Endometrium (tissue), 2 donors: ENCODE results near the gene EIF5A.

Experiments used
- FAIRE-seq: peaks from 2 replicates; lab custom pipeline; 2012; peaks lifted over from hg19 to GRCh38; lab: Jason Lieb, UNC
- donor health status: control.
- donor health status: control.

Gene EIF5A

DNA sequence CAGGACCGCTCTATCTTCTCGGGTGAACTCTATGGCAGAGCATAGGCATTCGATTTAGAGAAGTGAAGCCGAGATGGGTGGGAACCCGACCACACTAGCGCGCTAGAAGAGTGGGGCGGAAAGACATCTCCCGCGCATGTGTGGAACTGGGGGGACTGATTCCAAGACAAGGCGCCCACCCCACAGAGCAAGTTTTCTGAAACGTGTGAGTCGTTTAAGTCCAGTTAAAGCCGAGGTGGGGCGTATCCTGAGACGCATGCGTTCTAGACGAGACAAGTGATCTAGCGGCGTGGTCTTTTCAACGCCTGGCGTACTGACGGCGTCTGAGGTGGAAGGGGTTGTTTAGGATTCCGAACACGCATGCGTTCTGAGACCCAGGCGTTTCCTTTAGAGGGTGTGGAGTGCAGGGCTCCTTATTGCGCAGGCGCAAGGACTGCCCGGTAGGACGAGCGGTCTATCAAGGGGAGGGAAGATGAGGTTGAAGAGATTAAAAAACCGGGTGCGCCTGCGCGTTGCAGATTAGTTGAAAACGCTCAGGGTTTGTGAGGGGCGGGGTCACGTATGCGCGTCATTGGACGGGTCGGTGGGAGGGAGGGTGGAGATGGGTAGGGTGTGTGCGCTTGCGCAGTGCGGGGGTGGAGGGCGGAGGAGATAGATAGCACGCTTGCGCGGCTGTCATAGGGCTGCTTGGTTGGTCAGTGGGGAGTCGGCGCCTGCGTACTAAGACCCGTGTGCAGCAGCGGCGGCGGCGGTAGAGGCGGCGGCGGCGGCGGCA is at the start of gene EIF5A:
TSS of gene EIF5A (plus strand) at position 718 of the 775 bp plus-strand sequence. CDS start 2,008 bp downstream, outside the sequence.
- peak; percentile 95 for FAIRE-seq

DNA sequence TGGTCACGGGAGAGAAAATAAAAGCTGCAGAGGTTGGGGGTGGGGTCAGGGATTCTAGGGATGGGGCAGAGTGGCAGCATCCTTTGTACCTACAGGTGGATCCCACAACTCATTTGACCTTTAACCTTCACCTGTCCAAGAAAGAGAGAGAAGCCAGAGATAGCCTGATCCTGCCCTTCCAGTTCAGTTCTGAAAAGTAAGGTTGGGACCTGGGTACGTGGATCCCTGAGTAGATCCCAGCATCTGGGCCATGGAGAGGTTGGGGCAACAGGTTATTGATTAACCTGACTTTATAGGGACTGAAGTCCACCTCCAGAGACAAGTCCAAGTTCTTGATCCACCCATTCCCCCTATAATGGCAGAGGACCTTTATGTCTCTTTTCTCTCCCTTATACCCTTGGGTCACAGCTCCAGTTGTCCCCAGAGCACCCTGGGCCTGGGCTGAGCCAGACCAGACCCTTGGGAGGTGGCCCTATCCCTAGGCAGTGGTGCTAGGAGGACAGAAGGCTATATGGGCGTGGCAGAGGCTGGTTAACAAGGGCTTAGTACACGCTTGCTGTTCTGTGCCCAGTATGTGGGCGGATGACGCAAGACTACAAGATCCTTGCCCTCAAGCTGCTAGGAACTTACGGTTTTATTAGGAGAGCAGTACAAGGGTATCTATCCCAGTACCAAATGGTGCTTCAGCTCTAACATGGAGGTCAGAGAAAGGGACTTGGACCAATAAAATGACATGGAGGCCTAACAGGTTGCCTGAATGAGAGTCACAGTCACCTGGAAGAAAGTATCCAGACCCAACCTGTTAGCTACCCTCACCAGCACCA is 48.5 kb upstream of the EIF5A start:
- FAIRE-seq = no peak

DNA sequence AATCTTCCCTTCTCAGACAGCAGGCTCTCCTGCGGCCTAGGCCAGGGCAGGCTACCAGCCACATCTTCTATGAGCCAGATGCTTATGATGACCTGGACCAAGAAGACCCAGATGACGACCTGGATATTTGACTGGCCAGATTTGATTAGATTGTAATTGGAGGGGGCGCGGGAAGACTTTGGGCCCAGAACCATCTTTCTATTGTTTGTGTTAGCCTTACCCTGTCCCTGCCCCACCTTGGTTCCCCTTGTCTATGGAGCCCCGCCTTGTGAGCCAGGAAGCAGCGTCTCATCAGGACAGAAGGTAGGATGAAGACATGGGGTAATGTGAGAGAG is 47.9 kb upstream of the EIF5A start:
- no peak for FAIRE-seq

DNA sequence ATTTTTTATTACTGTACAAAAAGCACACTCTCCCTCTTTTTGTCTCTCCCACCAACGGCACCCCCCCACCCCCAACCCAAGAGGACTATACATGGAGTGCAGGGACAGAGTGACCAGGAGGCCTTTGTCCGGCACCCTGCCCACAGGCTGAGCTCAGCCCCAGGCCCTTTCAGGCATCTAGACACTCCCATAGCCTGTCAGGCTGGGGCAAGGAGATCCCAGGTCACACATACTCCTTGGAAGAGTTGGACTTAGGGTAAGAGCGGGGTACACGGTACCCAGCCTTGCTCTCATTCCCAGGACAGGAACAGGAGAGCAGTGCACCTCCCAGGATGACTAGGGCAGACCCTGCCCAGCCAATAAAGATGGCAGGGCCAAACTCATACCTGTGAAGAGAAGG is 47.3 kb upstream of the EIF5A start:
- no peak for FAIRE-seq

DNA sequence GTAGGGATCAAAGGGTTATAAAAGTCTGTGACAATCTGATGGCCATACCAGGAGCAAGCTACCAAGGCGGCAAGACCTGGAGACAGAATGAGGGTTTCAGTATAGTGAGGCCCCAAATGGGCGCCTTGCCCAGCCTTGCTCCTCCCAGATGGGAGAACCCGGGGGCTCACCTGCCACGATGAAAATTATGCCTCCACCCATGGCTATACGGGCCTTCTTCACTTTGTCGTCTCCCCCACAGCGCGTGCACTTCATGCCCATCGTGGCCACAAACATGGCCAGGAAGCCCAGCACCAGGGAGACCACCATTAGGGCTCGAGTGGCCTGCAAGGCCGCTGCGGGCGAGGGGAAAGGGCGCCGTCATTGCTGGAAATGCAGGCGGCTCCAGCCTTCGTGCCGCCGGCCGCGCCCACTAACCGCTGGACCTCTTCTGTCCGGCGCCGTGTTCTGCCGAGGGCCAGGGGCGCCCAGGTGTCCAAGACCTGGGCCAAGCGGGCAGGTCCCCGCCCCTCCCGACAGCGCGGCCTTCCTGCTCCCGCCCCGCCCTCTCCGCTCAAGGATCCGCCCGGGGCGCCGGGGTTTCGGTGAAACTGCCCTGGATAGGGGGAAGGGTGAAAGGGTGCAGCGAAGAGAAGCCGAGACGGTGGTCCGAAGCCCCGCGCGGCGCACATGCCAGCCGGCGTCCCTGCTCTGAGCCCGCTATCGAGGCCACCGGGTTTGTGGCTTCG is 46.6 kb upstream of the EIF5A start:
- no peak for FAIRE-seq

DNA sequence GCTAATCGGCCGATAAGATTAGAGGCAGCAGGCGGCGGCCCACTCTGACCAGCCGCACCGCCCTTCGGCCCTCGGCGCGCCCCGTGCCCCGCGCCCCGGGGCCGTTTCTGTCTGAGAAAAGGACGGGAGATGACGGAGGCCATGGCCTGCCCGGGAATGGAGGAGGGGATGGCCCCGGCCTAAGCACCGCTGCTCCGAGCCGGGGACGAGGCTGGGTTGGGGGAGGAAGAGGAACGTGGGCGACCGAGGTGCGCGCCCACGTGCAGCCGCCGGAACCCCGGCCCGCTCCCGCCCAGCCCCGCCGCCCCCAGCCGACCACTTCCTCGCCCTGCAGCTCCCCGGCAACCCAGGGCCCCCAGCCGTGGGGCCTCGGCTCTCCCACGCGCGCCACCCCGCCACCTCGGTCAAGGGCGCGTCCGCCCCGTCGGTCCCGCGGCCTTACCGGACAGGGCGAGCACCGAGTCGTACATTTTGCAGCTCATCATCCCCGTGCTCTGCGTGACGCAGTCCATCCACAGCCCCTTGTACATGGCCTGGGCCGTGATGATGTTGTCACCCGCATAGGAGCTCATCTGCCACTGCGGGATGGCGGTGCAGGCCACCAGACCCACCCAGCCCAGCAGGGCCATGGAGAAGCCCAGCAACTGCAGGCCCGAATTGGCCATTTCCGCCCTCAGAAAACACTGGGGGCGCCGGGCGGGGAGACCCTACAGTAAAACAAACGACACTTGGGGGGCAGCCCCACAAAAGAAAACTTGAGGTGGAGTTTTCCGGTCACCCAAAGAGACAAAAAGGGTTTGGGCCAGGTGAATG is 45.8 kb upstream of the EIF5A start:
- no peak for FAIRE-seq

DNA sequence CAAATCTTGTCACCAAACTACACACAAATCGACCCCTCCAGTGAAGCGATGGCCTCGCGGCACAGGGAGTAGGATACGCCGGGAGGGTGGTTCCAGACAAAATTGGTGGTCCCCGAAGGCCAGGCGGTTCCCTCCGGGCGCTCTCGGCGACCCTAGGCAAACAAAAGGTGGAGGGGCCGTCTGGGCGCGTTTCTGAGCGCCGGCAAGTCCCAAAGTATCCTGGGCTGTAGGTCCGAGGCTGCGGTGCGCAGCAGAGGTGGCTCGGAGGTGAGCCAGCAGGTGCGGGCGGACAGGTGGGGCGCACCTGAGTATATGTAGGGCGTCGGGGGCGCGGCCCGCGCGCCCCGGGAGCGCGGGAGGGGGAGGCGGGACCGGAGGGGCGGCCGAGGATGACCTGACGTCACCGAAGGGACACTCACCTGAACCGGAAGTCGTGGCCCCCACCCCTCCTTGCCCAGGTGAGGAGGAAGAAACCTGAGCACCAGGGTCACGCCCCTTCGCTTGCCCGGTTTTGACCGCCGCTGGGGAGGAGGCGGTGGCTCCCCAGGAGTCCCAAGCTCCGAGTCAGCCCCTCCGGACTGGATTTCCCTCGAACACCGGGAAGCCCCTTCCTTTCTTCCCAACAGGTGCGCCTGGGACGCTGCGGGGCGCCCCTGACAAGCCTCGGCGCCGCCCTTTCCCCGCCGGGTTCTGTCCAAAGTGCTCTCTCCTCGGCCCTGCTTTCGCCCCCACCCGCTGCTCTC is 45.1 kb upstream of the EIF5A start, which contains the start of gene CLDN7:
TSS of gene CLDN7 (minus strand) at position 287 of the 743 bp plus-strand sequence. CDS start 435 bp downstream, outside the sequence.
- FAIRE-seq = no peak

DNA sequence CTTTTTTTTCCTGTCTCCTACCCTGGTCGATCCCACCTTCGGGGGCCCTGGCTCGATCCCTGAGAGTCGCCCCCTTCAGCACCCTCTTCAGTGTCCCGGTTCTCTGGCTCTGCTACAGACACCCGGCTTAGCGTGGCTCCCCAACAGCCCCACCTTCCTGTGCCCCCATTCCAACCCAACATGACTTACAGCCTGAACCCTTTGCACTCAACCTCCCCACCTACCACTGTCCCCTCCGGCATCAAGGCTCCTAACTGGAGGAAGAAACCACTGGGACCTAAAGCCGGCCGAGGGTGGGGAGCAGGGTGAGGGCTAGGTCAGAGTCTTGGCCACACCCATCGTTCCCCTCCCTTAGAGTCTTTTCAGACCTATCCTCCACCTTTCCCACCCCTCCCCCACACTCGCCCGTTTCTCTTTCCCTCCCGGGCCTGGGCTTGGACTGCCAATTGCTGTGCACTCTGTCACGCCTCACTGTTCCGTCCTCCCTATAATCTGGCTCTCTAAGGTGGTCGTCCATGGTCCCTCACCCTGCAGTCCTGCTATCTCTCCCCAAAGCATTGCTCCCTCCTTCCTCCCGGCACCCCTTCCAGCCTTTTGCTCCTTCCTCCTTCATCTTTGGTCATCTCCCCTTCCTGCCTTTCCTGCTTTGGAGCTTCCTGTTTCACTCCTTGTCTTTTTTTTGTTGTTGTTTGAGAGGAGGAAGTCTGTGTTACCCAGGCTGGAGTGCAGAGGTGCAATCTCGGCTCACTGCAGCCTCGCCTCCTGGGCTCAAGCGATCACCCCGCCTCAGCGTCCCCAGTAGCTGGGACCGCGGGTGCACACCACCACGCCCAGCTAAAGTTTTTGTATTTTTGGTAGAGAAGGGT is 44.3 kb upstream of the EIF5A start:
- FAIRE-seq = no peak

DNA sequence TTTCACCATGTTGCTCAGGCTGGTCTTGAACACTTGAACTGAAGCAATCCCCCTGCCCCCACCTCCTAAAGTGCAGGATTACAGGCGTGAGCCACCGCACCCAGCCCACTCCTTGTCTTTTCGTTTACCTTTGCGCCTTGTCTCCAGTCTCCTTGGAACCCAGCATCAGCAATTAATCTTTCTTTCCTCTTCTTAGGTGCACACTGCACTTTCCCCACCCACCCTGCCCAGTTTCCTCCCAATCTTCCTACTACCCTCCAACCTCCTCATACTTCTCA is 43.7 kb upstream of the EIF5A start:
- FAIRE-seq = no peak

DNA sequence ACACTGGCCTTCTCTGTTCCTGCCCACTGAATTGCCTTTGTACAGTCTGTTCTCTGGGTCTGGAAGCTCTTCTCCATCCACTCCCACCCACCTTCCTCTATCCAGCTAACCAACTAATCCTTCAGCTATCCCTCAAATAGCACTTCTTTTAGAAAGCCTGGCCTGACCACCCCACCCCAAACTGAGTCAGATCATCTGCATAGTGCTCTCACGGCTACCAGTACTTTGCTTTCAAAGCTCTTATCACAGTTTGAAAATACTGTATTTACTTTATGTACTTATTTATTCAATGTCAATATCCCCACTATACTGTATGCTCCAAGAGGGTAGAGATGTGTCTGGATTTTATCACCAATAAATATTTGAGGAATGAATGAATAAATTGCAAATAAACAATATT is 40.6 kb upstream of the EIF5A start:
- no peak for FAIRE-seq

DNA sequence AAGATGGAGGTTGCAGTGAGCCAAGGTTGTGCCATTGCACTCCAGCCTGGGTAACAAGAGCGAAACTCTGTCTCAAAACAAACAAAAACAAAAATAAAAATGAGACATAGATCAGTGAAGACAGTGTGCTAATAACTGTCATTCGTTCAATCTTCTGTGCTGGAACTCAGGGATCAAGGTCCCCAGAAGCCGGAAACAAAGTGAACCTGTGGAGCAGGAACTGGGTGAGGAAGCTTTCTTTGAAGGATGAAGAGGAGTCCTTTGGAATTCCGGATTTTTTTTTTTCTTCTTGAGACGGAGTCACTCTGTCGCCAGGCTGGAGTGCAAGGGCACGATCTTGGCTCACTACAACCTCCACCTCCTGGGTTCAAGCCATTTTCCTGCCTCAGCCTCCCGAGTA is 28.0 kb upstream of the EIF5A start:
- no peak for FAIRE-seq

DNA sequence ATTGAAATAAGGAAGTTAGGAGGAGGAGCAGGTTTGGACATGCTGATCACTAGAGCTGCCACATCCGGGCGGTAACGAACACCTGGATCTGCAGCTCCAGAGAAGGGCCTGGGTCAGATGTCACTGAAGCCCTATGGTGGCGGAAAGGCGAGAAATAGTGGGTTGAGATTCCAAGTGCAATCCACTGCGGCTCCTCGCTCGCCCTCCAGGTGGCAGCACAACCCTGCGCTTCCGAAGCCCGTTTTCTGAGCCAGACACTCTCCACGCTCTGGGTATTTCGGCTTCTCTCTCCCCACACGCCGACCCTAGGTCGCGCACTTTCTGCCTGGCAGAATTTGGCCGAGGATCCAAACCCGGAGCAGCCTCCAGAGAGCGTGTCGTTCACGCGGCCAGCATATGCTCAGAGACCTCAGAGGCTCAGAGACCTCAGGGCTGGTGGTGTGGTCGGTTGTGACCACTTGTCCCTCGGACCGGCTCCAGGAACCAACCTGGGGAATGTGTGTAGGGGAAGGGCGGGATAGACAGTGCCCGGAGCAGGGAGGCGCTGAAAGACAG is 26.8 kb upstream of the EIF5A start:
- peak; percentile 41 for FAIRE-seq

DNA sequence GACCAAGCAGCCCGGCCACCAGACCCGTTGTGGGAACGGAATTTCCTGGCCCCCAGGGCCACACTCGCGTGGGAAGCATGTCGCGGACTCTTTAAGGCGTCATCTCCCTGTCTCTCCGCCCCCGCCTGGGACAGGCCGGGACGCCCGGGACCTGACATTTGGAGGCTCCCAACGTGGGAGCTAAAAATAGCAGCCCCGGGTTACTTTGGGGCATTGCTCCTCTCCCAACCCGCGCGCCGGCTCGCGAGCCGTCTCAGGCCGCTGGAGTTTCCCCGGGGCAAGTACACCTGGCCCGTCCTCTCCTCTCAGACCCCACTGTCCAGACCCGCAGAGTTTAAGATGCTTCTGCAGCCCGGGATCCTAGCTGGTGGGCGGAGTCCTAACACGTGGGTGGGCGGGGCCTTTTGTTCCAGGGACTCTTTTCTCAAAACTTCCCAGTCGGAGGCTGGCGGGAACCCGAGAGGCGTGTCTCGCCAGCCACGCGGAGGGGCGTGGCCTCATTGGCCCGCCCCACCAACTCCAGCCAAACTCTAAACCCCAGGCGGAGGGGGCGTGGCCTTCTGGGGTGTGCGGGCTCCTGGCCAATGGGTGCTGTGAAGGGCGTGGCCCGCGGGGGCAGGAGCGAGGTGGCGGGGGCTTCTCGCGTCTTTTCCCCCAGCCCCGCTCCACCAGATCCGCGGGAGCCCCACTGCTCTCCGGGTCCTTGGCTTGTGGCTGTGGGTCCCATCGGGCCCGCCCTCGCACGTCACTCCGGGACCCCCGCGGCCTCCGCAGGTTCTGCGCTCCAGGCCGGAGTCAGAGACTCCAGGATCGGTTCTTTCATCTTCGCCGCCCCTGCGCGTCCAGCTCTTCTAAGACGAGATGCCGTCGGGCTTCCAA is 26.1 kb upstream of the EIF5A start, which contains the start of gene SLC2A4:
TSS of gene SLC2A4 (plus strand) at position 645 of the 879 bp plus-strand sequence. CDS start at position 862, 217 bp downstream.
- FAIRE-seq = peak; percentile 18

DNA sequence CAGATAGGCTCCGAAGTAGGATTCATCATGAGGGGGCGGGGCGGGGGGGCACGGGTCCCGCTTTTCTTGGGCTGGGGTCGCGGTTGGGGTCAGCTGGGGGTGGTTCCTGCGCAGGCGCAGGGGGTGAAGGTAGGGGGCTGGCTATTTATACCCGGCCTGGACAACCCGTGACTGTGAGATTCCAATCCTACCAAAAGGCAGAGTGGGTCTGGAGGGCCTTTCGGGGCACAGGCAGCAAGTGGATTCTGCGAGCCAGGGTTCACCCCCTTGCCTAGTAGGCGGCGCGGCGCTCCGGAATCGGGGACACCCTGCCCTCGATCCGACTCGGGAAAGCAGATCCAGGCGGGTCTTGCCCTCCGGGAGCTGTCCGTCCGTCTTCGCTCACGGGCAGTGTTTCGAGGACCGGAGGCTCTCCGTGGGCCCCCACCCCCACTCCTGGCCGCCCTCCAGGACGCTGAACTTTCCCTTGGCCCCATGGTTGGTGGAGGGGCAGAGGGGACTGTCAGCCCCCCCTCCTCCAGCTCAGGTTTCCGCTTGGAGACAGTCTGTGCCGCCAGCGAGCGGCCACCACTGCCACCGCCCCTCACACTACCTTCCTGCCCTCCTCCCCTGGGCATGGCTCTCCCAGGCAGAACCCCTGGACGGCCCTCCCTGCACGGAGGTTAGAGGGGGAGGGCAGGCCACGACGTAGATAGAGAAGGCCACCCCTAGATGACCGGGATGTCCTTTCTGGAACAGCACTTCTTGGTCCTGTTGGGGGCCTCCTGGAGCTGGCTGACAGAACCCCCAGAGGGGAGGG is 25.3 kb upstream of the EIF5A start:
- no peak for FAIRE-seq

DNA sequence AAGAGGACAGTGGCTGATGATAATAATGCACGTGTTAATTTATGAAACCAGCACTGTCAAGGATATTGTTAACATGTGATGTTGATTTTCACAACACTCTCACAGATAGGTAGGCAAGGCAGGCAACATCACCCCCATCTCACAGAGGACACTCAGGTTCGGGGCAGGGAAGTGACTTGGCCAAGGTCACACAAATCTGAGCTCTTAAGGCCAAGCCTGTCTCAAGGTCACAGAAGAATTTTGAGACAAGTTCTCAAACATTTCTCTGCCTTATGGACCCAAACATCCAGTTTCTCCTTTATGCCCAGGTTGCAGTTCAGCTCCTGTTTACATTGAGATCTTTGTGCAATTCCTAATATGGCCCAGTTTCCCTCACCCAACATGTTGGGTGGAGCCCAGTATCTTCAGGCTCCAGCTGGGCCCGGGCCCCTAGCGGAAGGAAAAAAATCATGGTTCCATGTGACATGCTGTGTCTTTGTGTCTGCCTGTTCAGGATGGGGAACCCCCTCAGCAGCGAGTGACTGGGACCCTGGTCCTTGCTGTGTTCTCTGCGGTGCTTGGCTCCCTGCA is 24.6 kb upstream of the EIF5A start:
- no peak for FAIRE-seq

DNA sequence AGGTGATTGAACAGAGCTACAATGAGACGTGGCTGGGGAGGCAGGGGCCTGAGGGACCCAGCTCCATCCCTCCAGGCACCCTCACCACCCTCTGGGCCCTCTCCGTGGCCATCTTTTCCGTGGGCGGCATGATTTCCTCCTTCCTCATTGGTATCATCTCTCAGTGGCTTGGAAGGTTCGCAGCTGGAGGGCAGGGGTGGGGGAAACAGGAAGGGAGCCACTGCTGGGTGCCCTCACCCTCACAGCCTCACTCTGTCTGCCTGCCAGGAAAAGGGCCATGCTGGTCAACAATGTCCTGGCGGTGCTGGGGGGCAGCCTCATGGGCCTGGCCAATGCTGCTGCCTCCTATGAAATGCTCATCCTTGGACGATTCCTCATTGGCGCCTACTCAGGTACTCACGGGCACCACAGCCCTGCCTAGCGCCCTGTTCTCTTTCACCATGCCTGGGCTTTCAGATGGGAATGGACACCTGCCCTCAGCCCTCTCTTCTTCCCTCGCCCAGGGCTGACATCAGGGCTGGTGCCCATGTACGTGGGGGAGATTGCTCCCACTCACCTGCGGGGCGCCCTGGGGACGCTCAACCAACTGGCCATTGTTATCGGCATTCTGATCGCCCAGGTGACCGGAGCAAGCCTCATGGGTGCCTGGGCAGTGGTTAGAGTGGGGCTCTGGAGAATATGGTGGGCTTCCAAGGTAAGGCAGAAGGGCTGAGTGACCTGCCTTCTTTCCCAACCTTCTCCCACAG is 23.8 kb upstream of the EIF5A start:
- FAIRE-seq = no peak

DNA sequence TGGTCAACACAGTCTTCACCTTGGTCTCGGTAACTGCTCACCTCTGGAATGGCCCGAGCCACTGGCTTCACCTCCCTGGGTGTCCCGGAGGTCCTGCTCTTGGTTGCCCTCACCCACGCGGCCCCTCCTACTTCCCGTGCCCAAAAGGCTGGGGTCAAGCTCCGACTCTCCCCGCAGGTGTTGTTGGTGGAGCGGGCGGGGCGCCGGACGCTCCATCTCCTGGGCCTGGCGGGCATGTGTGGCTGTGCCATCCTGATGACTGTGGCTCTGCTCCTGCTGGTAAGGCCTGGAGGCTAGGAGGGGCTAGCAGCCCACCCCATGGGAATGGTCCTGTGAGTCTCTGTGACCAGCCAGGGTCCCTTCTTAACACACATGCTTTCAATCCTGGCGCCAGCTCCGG is 22.5 kb upstream of the EIF5A start:
- FAIRE-seq = no peak
